ENCODE data around the gene ATOH8.

DNA sequence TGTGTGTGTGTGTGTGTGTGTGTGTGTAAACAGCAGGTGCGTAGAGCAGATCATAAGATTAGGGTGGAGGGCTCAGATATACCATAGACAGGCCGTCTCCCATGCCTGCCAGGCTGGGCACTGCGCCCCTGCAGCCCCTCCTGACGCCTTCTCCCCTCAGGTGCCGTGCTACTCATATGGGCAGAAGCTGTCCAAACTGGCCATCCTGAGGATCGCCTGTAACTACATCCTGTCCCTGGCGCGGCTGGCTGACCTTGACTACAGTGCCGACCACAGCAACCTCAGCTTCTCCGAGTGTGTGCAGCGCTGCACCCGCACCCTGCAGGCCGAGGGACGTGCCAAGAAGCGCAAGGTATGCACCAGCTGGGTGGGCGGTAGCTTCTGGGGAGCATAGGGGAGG lies 10.0 kb downstream of the ATOH8 start:
- TF ChIP-seq, protein P1, sequence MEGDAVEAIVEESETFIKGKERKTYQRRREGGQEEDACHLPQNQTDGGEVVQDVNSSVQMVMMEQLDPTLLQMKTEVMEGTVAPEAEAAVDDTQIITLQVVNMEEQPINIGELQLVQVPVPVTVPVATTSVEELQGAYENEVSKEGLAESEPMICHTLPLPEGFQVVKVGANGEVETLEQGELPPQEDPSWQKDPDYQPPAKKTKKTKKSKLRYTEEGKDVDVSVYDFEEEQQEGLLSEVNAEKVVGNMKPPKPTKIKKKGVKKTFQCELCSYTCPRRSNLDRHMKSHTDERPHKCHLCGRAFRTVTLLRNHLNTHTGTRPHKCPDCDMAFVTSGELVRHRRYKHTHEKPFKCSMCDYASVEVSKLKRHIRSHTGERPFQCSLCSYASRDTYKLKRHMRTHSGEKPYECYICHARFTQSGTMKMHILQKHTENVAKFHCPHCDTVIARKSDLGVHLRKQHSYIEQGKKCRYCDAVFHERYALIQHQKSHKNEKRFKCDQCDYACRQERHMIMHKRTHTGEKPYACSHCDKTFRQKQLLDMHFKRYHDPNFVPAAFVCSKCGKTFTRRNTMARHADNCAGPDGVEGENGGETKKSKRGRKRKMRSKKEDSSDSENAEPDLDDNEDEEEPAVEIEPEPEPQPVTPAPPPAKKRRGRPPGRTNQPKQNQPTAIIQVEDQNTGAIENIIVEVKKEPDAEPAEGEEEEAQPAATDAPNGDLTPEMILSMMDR (IDR thresholded peaks at IDR 0.05): no peak
- TF ChIP-seq POLR2A (IDR thresholded peaks at IDR 0.05) (no peak), POLR2AphosphoS5 (IDR thresholded peaks at IDR 0.05) (no peak)
